Measurements from ENCODE around the gene GOSR1.
"Not testable (repeated sequence)": the region's sequence is repeated elsewhere in the genome, so short reads cannot be mapped to it uniquely, and the experiment has no call there.

- not testable (repeated sequence) for TF ChIP-seq CTCF (IDR thresholded peaks at IDR 0.05); EZH2 (IDR thresholded peaks at IDR 0.05; ENCODE audit: borderline replicate concordance, insufficient read depth, low read depth, low read length, poor library complexity, severe bottlenecking)
Measured at GRCh38 chr17:30566516-30567225, 89.5 kb downstream of the GOSR1 start.
